ENCODE data around the gene DTNA. TPM values are rescaled to one million over a fixed set of nuclear protein-coding genes. Genes with fewer than 3 reads are reported as not detected.

DTNA gene
- total RNA-seq, 3 donors from 2014 or later (not counting 1 experiment from before 2014, with no cell fraction given): 0.33 TPM; not detected in 2

GRCh38 chr18:34800381-34800780 lies 90.3 kb downstream of the DTNA start:
- H3K4me1 Mint-ChIP-seq: peaks cover 4 to 12% of the 10 kb centered on the region in 2 donors
- H3K4me1 ChIP-seq (ENCODE audit: control insufficient read depth, insufficient read depth, low read length): peaks cover 4% of the 10 kb centered on the region
- H3K27me3 Mint-ChIP-seq (ENCODE audit: low read depth in 2 of 2): peaks cover 11 to 14% of the 10 kb centered on the region in 2 donors
- H3K27ac Mint-ChIP-seq: no peak overlapping the region
- no peaks in the 10 kb centered on the region for H3K9me3 ChIP-seq (ENCODE audit: control insufficient read depth, insufficient read depth, low read length)
- ATAC-seq: no peak
- intact Hi-C loops (cut with micrococcal nuclease): no loop called here
- DNase-seq: no peak
- 74% methylated on average over 1 of the region's 1 CpG for WGBS (ENCODE audit: insufficient coverage)
- H3K4me3 ChIP-seq (ENCODE audit: low read length): no peak overlapping the region
- no peaks in the 10 kb centered on the region for H3K36me3 Mint-ChIP-seq
- no peaks in the 10 kb centered on the region for H3K36me3 ChIP-seq (ENCODE audit: control insufficient read depth, insufficient read depth, low read length)
- H3K4me3 Mint-ChIP-seq: no peak overlapping the region
- TF ChIP-seq CTCF (IDR thresholded peaks at IDR 0.05): no peak
- H3K27ac ChIP-seq (ENCODE audit: low read length): no peak overlapping the region
- H3K27me3 ChIP-seq (ENCODE audit: control insufficient read depth, insufficient read depth, low read length): no peaks in the 10 kb centered on the region
- H3K9me3 Mint-ChIP-seq: no peaks in the 10 kb centered on the region

GRCh38 chr18:34801774-34802173 lies 91.7 kb downstream of the DTNA start:
- Histone ChIP-seq H3K4me1 (ENCODE audit: control insufficient read depth, insufficient read depth, low read length) (peaks cover 5% of the 10 kb centered on the region), H3K27me3 (ENCODE audit: control insufficient read depth, insufficient read depth, low read length) (no peaks in the 10 kb centered on the region), H3K36me3 (ENCODE audit: control insufficient read depth, insufficient read depth, low read length) (no peaks in the 10 kb centered on the region), H3K27ac (ENCODE audit: low read length) (no peak overlapping the region), H3K4me3 (ENCODE audit: low read length) (no peak overlapping the region), H3K9me3 (ENCODE audit: control insufficient read depth, insufficient read depth, low read length) (no peaks in the 10 kb centered on the region)
- ATAC-seq (no peak), DNase-seq (no peak)
- WGBS (ENCODE audit: insufficient coverage): 56% methylated on average over 1 of the region's 2 CpGs
- Mint-ChIP-seq H3K4me1 (peaks cover 18 to 26% of the 10 kb centered on the region in 2 donors), H3K27me3 (ENCODE audit: low read depth in 2 of 2) (peaks cover 11 to 14% of the 10 kb centered on the region in 2 donors), H3K27ac (no peak overlapping the region), H3K9me3 (no peaks in the 10 kb centered on the region), H3K4me3 (no peak overlapping the region), H3K36me3 (no peaks in the 10 kb centered on the region)
- no peak for TF ChIP-seq CTCF (IDR thresholded peaks at IDR 0.05)
- intact Hi-C loops (cut with micrococcal nuclease): no loop called here

GRCh38 chr18:34802959-34803358 lies 92.9 kb downstream of the DTNA start:
- ATAC-seq (no peak), DNase-seq (no peak)
- no peaks in the 10 kb centered on the region for H3K9me3 Mint-ChIP-seq
- Histone ChIP-seq H3K36me3 (ENCODE audit: control insufficient read depth, insufficient read depth, low read length) (no peaks in the 10 kb centered on the region), H3K9me3 (ENCODE audit: control insufficient read depth, insufficient read depth, low read length) (no peaks in the 10 kb centered on the region), H3K27ac (ENCODE audit: low read length) (no peak overlapping the region), H3K4me1 (ENCODE audit: control insufficient read depth, insufficient read depth, low read length) (peaks cover 5% of the 10 kb centered on the region), H3K4me3 (ENCODE audit: low read length) (no peak overlapping the region), H3K27me3 (ENCODE audit: control insufficient read depth, insufficient read depth, low read length) (no peaks in the 10 kb centered on the region)
- H3K27me3 Mint-ChIP-seq (ENCODE audit: low read depth in 2 of 2): peaks cover 6 to 8% of the 10 kb centered on the region in 2 donors
- WGBS (ENCODE audit: insufficient coverage): 72% methylated on average over 3 of the region's 3 CpGs
- H3K36me3 Mint-ChIP-seq: no peaks in the 10 kb centered on the region
- intact Hi-C loops (cut with micrococcal nuclease): no loop called here
- H3K4me1 Mint-ChIP-seq: peaks cover 18 to 26% of the 10 kb centered on the region in 2 donors
- H3K4me3 Mint-ChIP-seq: no peak overlapping the region
- H3K27ac Mint-ChIP-seq: no peak overlapping the region
- TF ChIP-seq CTCF (IDR thresholded peaks at IDR 0.05): no peak

- H3K27me3 ChIP-seq (ENCODE audit: control insufficient read depth, insufficient read depth, low read length): no peaks in the 10 kb centered on the region
- H3K36me3 Mint-ChIP-seq: no peaks in the 10 kb centered on the region
- H3K4me3 ChIP-seq (ENCODE audit: low read length): no peak overlapping the region
- H3K4me1 ChIP-seq (ENCODE audit: control insufficient read depth, insufficient read depth, low read length): peaks cover 5% of the 10 kb centered on the region
- H3K9me3 Mint-ChIP-seq: no peaks in the 10 kb centered on the region
- H3K4me3 Mint-ChIP-seq: no peak overlapping the region
- ATAC-seq (no peak), DNase-seq (no peak)
- WGBS (ENCODE audit: insufficient coverage): 89% methylated on average over 5 of the region's 5 CpGs
- H3K27me3 Mint-ChIP-seq (ENCODE audit: low read depth in 2 of 2): peaks cover 0 to 8% of the 10 kb centered on the region in 2 donors
- peaks cover 18 to 26% of the 10 kb centered on the region in 2 donors for H3K4me1 Mint-ChIP-seq
- H3K9me3 ChIP-seq (ENCODE audit: control insufficient read depth, insufficient read depth, low read length): no peaks in the 10 kb centered on the region
- no peak for TF ChIP-seq CTCF (IDR thresholded peaks at IDR 0.05)
- no peaks in the 10 kb centered on the region for H3K36me3 ChIP-seq (ENCODE audit: control insufficient read depth, insufficient read depth, low read length)
- H3K27ac Mint-ChIP-seq: peak overlapping the region in 1 of 2 donors; percentile 7
- intact Hi-C loops (cut with micrococcal nuclease): no loop called here
- H3K27ac ChIP-seq (ENCODE audit: low read length): no peak overlapping the region
These were observed 93.8 kb downstream of the DTNA start for GRCh38 chr18:34803877-34804400.

Data from natural killer cell (primary cell).